HG03280 (cell line): Measurements from ENCODE around the gene FLVCR1.
"Not testable (repeated sequence)": the region's sequence is repeated elsewhere in the genome, so short reads cannot be mapped to it uniquely, and the experiment has no call there.

Experiments
- ATAC-seq: cut with Tn5 transposase; IDR thresholded peaks from one replicate; pipeline ENCODE4 v1.9.1; 2021; ENCODE audit warnings: mild to moderate bottlenecking, moderate library complexity; ENCODE audit not compliant: unreplicated experiment

FLVCR1 gene

DNA sequence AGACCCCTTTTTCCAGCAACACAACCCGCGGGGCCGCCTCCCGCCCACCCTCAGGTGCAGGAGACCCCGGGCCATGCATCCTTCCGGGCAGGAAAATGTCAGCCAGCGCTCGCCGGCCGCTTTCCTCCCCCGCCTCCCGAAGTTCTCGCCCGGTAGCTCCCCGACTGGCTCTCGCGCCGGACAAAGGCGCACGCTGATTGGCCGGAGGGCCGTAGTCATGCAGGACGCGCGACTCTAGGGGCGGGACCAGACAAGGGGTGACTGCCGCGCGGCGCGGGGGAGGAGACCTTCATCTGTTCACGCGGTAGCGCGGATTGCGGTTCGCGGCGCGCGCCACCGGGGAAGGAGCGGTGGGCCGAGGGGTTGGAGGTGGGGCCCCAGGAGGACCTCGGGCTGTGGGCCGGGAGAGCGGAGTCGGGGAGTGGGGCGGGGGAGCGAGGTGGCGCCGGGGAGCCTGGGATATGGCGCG, at the start of gene FLVCR1:
Gene FLVCR1 (plus strand): TSS at position 284 of the 469 bp plus-strand sequence. CDS start 178 bp downstream, at position 462.
- peak; percentile 98 for ATAC-seq

DNA sequence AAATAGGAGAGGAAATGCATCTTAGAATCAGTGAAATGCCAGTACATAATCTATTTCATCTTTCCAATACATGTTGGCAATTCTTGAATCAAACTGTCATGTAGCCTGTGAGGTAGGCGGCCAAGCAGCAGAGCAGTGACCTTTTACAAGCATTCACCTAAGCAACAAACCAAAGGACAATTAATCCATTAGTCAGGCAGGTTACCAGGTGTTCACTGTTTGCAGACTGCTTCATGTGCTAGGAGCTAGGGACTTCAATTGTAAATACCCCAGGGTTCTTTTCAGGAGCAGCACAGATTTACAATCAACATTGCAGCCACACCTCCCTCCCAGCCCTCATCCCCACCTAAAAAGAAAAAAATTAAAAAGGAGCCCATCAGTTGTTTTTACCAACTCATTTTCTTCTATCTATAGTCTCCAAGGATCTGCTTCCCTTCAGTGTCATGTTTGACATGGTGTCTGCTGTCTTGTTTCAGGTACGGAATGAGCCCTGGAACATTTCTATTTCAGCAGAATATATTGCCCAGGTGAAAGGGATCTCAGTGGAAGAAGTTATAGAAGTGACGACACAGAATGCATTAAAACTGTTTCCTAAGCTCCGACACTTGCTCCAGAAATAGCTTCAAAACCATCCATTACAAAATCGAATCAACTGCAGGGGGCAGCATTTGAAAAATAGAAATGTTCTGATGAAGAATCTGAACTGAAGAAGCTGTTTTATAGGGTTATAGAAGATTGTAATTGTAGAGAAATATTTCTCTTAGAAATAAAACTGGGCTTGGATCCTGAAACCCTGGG, 43.3 kb upstream of the FLVCR1 start:
- ATAC-seq = no peak

DNA sequence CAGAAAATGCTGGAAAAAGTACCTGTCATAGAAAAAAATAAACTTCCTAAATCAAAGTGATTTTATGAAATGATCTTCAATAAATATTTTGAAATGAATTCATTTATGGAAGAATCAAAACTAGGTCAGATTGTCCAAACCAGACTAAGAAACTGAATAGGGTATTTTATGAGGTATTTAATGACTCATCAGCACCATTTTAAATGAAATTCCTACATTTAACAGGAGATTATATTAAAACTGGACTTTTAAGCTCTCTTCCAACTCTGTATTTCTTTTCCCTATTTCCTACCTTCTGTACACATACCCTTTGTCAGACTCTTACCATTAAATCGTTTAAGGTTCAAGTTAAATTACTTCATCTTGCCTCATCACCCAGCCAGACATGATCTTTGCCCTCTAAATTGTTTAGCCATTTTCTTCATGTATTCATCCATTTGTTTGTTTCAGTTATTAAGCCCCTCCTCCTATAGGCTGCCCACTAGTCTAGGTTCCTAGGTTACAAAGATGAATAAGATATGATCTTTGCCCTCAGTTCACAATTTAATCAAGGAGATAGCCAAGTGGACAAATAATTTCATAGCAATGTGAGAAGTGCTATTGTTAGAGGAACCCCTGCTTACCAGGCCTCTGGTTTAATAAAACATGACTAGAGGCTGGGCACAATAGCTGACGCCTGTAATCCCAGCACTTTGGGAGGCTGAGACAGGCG, 41.4 kb upstream of the FLVCR1 start:
- ATAC-seq = no peak

DNA sequence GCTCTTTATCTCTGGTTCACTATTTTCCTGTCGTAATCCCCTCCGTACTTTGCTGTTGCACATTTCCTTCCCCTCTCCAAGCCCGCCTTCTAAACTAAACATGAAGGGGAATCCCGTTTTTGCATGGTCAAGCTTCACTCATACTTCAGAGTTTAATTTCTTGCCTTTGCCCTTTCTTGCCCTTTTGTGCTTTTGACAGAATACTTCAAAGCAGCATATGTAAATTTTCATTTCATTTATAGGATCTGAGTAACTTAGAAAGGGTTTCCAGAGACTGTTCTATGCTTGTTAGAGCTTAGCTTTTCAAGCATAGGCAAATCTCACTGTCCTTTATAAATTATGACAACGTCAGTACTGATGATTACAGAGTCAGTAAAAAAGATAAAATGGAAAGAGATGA, 38.3 kb upstream of the FLVCR1 start:
- ATAC-seq = peak; percentile 51

DNA sequence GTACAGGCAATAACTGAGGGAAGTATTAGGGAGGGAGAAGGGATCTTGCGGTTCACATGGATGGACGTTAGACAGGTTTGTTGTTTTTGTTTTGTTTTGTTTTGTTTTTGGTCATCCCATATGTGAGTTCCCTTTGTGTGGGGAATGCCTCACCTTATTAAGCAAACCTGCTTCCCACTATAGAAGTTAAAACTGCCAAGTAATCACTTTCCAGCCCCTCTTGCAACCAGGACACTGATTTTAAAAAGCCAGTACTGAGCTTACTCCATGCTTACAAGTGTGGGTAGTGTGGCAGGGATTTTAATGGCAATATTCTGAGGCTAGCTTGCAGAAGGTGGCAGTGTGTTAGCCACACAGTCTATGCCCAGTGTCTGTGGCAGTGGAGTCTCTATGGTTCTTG, 37.1 kb upstream of the FLVCR1 start:
- no peak for ATAC-seq

DNA sequence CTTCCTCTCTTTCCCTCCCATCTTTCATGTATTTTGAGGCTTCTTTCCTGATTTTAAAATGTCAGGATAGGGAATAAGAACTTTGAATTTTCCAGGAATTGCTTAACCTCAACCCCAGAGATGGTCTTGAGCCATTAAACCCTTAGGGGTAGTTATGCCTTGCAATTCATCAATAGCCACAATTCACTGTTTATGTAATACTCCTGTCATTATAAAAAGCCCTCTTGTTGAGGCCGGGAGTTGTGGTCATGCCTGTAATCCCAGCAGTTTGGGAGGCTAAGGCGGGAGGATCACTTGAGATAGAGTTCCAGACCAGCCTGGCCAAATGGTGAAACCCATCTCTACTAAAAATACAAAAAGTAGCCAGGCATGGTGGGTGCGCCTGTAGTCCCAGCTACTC, 35.1 kb upstream of the FLVCR1 start:
- ATAC-seq = no peak

DNA sequence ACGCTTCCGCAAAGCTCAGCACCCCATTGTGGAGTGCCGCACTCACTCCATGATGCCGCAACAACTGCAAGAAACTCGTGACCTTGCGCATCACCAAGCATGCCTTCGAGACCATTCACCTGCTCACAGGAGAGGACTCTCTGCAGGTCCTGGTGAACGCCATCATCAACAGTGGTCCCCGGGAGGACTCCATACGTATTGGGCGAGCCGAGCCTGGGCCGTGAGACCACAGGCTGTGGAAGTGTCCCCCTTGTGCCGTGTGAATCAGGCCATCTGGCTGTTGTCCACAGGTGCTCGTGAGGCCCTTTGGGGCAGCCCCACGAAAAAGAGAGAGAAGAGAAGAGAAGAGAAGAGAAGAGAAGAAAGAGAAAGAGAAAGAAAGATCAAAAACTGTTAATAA, 33.9 kb upstream of the FLVCR1 start:
- ATAC-seq = no peak

DNA sequence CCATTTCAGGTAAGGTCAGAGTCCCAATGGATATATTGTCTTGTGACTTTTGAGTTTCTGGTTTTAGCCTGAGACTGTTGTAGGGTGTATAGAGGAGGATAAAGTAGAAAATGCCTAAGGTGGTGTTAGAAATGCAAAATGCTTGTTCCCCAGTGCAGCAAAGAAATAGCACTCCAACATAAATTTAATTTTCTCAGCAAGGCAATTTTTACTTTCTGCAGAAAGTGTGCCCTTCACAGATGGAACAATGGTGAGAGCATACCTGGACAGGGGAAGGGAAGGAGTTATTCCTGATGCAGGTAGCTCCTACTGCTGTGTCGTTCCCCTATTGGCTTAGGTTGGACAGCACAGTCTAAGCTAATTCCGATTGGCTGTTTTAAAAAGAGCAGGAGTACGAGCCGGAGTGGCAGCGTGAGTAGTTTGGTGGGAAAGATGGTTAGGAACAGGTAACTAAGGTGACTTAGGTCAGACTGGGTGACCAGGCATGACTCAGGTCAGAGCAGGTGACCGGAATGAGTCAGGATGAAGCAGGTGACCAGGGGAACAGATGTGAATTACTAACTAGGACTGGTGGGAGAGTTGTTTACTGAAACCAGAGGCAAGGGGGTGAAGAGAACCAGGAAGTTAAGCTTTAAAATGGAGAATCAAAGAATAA, 32.1 kb upstream of the FLVCR1 start:
- ATAC-seq = no peak

DNA sequence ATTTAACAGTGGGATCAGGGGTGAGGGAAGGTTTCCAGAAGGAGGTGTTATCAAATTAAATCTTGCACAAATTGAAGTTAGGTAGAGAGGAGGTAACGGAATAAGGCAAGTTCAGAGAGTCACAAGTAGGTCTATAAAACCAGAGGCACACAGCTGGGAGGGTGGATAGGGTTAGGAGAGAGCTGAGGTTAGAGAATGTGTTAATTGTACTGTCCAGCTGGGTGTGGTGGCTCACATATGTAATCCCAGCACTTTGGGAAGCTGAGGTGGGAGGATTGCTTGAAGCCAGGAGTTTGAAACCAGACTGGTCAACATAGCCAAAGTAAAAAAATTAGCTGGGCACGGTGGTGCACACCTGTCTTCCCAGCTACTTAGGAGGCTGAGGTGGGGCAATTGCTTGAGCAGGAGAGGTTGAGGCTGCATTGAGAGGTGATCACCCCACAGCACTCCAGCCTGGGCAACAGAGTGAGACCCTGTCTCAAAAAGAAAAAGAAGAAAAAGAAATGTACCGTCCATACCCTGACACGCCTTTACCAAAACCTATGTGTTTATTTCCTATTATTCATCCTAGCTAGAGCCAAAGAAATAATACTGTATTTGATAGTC, 30.8 kb upstream of the FLVCR1 start:
- ATAC-seq = no peak

DNA sequence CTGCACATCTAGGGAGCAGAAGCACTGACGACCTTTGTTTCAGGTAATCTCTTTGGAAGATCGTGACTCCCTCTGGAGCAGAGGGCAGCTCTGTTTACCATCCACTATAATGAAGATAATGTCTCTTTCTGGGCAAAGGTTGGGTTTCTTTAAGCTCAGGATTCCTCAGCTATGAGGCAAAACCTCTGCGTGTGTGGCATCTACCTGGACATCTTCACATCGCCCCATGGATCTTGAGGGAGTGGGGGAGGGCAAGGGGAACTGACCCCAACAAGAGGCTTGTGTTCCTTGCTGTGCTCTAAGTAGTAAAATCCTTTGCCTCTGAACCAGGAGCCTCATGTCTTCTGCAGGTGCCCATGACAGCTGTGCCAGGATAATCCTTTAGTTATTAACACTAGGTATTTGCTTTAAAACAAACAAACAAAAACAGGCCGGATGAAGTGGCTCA, 30.2 kb upstream of the FLVCR1 start:
- no peak for ATAC-seq

DNA sequence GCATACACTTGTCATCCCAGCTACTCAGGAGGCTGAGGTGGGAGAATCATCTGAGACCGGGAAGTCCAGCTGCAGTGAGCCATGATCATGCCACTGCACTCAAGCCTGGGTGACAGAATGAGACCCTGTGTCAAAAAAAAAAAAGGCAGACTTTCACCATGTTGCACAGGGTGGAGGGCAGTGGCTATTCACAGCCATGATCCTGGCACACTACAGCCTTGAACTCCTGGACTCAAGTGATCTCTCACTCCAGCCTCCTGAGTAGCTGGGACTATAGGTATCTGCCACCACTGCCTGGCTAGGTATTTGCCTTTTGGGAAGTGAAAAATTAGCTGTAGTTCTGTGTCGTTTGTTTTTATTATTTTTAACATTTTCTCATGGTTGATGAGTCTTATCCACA, 29.7 kb upstream of the FLVCR1 start:
- ATAC-seq = no peak

DNA sequence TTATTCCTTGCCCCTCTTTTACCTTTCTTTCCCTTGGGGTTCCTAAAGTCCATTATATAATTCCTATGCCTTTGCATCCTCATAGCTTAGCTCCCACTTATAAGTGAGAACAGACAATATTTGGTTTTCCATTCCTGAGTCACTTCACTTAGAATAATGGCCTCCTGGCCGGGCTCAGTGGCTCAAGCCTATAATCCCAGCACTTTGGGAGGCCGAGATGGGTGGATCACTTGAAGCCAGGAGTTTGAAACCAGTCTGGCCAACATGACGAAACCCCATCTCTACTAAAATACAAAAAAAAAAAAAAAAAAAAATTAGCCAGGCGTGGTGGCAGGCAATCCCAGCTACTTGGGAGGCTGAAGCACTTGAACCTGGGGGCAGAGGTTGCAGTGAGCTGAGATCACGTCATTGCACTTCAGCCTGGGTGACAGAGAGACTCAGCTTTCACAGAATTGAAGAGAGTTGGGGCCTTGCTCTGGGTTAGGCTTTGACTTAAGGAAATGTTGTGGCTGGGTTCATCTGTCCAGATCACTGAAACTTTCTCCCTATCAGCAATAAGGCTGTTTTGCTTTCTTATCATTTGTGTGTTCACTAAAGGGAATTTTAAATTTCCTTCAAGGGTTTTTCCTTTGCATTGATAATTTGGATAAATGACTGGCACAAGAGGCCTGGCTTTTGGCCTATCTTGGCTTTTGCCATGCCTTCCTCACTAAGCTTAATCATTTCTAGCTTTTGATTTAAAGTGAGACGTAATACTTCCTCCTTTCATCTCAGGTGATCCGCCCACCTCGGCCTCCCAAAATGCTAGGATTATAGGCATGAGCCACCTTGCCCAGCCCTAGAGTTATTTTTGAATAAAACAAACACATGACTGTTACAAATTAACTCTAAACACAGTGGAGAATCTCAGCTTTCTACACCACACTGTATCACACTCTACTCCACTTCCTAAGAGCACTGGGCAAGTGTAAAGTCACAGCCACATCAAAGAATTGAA, 24.6 kb upstream of the FLVCR1 start:
- ATAC-seq = not testable (repeated sequence)

DNA sequence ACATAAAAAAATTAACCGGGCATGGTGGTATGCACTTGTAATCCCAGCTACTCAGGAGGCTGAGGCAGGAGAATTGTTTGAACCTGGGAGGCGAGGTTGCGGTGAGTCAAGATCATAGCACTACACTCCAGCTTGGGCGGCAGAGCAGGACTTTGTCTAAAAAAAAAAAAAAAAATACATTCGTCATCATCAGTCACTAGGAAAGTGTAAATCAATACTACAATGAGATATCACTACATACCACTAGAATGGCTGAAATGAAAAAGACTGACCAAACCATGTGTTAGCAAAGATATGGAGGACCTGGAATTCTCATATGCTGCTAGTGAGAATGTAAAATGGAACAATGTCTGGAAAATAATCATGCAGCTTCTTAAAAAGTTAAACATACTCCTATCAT, 19.9 kb upstream of the FLVCR1 start:
- ATAC-seq = no peak

DNA sequence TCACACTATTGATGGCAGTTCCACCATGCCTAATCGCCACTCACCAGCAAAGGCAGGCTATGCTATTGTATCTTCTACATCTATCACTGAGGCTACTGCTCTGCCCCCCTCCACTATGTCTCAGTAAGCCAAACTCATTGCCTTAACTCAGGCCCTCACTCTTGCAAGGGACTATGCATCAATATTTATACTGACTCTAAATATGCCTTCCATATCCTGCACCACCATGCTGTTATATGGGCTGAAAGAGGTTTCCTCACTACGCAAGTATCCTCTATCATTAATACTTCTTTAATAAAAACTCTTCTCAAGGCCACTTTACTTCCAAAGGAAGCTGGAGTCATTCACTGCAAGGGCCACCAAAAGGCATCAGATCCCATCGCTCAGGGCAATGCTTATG, 13.6 kb upstream of the FLVCR1 start:
- ATAC-seq = not testable (repeated sequence)

DNA sequence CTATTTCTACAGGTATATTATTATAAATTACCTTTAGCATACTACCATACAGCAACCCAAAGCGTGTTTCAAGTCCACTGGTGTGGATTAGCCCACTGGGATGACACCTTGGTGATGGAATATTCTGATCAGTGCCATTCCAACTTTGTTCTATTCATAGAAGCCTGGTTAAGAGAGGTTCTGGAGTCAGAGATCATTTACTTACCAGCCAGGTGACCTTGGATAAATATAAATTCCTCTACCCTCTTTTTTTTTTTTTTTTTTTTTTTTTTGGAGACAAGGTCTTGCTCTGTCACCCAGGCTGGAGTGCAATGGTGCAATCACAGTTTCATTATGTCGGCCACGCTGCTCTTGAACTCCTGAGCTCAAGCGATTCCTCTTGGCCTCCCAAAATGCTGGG, 10.5 kb upstream of the FLVCR1 start, which contains the start of gene SPATA45:
Gene SPATA45 (minus strand): TSS at position 101 of the 400 bp plus-strand sequence. CDS start 11,500 bp downstream, outside the sequence.
- no peak for ATAC-seq

DNA sequence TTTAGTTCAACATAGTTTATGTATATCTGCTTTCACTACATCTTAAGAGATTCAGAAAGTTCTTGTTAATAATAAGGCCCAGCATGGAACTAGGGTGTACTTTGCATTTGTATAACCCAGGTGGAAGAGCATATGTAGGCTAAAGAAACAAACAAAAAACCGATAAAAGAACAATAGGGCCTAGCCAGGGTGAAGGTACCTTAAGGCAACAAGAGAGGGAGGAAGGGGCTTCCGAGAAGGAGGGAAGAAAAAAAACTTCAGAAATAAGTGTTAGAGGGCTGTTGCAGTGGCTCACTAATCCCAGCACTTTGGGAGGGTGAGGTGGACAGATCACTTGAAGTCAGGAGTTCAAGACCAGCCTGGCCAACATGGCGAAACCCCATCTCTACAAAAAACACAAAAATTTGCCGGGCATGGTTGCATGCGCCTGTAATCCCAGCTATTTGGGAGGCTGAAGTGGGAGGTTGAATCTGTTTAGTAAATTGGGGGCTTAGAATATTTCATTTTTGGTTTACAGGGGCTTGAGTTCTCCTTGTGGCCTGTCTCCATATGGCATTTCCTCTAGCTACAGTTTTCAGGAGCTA, 5.9 kb upstream of the FLVCR1 start:
- ATAC-seq = no peak

DNA sequence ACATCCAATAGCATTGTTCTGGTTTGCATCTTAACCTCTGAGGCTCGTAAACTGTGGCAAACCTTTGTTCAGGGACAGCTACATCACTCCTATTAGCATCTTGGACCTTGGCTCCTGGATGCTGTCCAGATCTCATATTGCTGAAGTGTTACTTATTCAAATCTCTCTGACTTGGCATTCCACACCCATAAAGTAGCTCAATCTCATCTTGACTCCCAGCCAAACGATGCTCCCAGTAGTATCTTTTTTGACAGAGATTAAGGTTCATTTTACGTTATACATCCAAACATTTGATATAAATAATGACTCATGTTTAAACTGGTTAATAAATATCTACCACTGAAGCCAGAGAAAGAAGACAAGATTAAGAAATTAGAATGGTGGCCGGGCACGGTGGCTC, 4.4 kb upstream of the FLVCR1 start:
- no peak for ATAC-seq

DNA sequence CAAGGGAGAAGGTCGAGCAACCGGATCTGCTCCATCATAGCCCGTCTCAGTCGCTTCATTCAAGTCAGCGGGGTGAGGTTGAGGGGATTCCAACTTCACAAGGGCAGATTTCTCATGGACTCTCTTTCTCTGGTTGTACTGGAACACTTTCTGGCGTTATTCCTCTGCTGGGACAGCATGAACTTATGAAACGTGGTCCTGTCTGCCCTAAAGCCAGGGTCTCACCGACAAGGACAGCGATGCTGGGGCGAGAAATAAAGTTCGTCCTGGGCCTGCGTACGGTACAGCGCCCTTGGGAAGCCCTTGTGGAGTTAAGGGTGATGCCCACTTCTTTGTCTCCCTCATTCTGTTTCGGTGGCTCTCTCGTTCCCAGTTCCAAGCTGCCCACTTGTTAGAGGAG, 1.3 kb upstream of the FLVCR1 start:
- ATAC-seq = no peak

DNA sequence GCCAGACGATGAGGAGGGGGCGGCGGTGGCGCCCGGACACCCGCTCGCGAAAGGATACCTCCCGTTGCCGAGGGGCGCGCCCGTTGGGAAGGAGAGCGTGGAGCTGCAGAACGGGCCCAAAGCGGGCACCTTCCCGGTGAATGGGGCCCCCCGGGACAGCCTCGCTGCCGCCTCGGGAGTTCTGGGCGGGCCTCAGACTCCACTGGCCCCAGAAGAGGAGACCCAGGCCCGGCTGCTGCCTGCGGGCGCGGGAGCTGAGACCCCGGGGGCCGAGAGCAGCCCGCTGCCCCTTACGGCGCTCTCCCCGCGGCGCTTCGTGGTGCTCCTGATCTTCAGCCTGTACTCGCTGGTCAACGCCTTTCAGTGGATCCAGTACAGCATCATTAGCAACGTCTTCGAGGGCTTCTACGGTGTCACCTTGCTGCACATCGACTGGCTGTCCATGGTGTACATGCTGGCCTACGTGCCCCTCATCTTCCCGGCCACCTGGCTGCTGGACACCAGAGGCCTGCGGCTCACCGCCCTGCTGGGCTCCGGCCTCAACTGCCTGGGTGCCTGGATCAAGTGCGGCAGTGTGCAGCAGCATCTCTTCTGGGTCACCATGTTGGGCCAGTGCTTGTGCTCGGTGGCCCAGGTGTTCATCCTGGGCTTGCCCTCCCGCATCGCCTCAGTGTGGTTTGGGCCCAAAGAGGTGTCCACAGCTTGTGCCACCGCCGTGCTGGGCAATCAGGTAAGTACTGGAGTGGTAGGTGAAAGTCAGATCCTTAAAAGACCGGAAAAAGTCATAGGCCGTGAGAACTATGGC, 588 bp downstream of the FLVCR1 start:
- peak; percentile 23 for ATAC-seq
